HG03135 (cell line): ENCODE results near the gene WDR76.

Experiments used
- ATAC-seq: cut with Tn5 transposase; IDR thresholded peaks from one replicate; pipeline ENCODE4 v1.9.1; 2021; ENCODE audit warnings: mild to moderate bottlenecking, moderate library complexity; ENCODE audit not compliant: unreplicated experiment

Gene WDR76

GRCh38 chr15:43912208-43912607 lies 85.4 kb downstream of the WDR76 start:
- ATAC-seq = no peak

- ATAC-seq = no peak
These were observed 86.4 kb downstream of the WDR76 start for GRCh38 chr15:43913026-43913780.

- ATAC-seq = no peak
These were observed 87.1 kb downstream of the WDR76 start for GRCh38 chr15:43913941-43914340.

GRCh38 chr15:43915631-43916325 lies 89.0 kb downstream of the WDR76 start:
- ATAC-seq = no peak

GRCh38 chr15:43916326-43916660 lies 89.5 kb downstream of the WDR76 start:
- ATAC-seq = no peak
